DLD1 (cell line): ENCODE measurements around the gene IGF2BP1.
"Not testable (repeated sequence)": the region's sequence is repeated elsewhere in the genome, so short reads cannot be mapped to it uniquely, and the experiment has no call there.

Experiments
- in situ Hi-C: cut with HindIII; loops from 2 replicates; pipeline ENCODE4 v1.10.0; 2017; ENCODE audit warnings: low sequenced_read_pairs

Gene IGF2BP1

GRCh38 chr17:49049265-49049664 is 52.1 kb downstream of the IGF2BP1 start:
- in situ Hi-C loops, result loop anchor here (10.0 kb wide), 2 partner anchors 134 to 234 kb away; partner anchors contain the start of gene TTLL6

- in situ Hi-C loops, result no loop called here
Observed at GRCh38 chr17:49050611-49051010, 53.4 kb downstream of the IGF2BP1 start.

GRCh38 chr17:49051269-49051668 is 54.1 kb downstream of the IGF2BP1 start:
- in situ Hi-C loops, result no loop called here

- in situ Hi-C loops, result no loop called here
Observed at GRCh38 chr17:49053171-49053829, 56.1 kb downstream of the IGF2BP1 start.

GRCh38 chr17:49054342-49055092 is 57.3 kb downstream of the IGF2BP1 start:
- in situ Hi-C loops, result no loop called here

- in situ Hi-C loops, result no loop called here
Observed at GRCh38 chr17:49055181-49055927, 58.2 kb downstream of the IGF2BP1 start.

GRCh38 chr17:49061524-49061943 is 64.3 kb downstream of the IGF2BP1 start:
- in situ Hi-C loops, result no loop called here

GRCh38 chr17:49063652-49064051 is 66.5 kb downstream of the IGF2BP1 start:
- in situ Hi-C loops, result no loop called here

- in situ Hi-C loops, result no loop called here
Observed at GRCh38 chr17:49067163-49067562, 70.0 kb downstream of the IGF2BP1 start.

- in situ Hi-C loops, result no loop called here
Observed at GRCh38 chr17:49069585-49070273, 72.5 kb downstream of the IGF2BP1 start.

- in situ Hi-C loops, result no loop called here
Observed at GRCh38 chr17:49071106-49071505, 73.9 kb downstream of the IGF2BP1 start.

- in situ Hi-C loops, result no loop called here
Observed at GRCh38 chr17:49074851-49075540, 77.8 kb downstream of the IGF2BP1 start.

GRCh38 chr17:49076573-49077384 is 79.6 kb downstream of the IGF2BP1 start:
- in situ Hi-C loops, result no loop called here

- in situ Hi-C loops, result no loop called here
Observed at GRCh38 chr17:49078248-49078647, 81.1 kb downstream of the IGF2BP1 start.

GRCh38 chr17:49079840-49080663 is 82.9 kb downstream of the IGF2BP1 start:
- in situ Hi-C loops, result no loop called here

- in situ Hi-C loops, result no loop called here
Observed at GRCh38 chr17:49082231-49082630, 85.0 kb downstream of the IGF2BP1 start.

GRCh38 chr17:49085046-49085445 is 87.9 kb downstream of the IGF2BP1 start:
- in situ Hi-C loops, result not testable (repeated sequence)

GRCh38 chr17:49085565-49086315 is 88.6 kb downstream of the IGF2BP1 start:
- in situ Hi-C loops, result no loop called here
